ENCODE data around the gene DMBT1. TPM values are rescaled to one million over a fixed set of nuclear protein-coding genes. Genes with fewer than 3 reads are reported as not detected.

DMBT1 gene
- total RNA-seq, 1 donor from 2014 or later: 0.16 TPM

DNA sequence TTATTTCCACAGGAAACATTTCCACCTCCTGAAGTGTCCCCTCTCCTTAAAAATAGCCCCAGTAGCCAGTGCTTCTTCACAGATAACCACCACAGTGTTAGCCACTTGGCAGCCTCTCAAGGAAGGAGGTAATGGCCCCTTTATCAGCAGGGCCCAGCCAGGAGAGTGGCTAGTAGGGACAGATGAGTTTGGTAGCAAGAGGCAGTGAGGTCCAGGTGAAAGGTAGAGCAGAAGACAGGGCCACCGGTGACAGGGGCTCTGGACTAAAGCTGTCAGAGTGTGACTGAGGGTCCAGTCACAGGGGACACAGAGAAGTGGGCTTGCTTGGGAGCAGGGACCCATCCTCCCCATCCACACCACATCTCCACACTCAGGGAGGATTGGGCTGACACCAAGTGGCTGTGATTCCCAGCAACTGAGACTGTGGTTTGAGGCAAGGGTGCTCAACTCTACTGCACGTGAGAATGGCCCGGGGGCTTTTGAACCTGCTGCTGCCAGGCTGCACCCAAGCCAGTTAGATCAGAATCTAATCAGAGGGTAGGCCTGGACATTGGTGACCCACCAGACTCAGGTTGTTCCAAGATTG, 86.9 kb downstream of the DMBT1 start:
- DNase-seq: no peak

DNA sequence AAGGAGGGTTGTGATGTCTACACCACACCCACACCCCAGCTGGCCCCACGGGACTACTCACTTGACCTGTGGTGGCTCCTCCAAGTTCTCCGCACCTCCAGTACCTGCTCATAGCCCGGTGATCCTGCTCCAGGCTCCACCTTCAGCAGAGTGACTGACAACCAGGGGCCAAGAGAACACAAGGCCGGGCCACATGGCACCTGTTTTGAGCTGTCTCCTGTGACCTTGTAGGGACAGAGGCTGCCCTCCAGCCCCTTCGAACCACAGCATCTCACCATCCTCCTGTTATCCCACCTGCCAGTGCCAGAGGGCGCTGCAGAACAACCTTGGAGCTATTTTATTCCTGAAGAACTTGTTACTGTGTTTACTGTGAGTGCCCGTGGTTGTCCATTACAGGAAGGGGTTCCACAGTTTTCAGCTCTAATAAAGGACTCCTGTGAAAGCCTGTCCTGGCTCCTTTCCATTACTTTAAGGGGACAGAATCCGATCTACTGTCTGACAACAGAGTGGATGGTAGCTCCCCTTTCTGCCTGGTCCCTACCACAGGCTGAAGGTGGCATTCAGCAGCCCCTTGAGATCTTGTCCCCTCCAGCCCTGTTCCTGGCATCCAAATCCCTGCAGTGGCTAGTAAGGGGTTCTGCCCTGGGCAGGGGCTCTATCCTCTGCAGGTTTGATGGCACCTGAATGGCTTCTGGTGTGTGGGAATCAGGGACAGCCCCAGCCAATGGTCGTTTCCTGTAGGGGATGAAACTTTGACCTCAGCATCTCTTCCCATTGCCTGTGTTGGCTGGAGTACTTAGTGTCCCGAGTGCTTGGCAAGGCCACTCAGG, 88.3 kb downstream of the DMBT1 start:
- peak; percentile 31 for DNase-seq

DNA sequence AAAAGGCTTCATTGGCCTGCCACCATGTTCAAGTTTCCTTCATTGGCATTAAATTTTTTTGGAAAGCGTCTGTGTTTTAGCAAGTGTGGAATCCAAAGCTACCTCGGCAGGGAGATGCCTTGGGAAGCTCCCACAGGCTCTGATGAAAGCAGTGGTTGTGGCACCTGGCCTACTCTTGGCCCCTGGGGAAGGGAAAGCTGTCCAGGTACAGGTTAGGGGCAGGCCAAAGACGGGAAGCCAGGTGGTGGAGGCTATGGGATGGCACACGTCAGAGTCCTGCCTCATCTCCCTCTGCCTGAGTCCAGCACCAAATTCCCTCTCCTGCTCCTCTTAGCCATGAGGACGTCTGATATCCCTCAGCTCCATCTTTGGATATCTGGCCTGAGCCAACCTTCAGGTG, 89.3 kb downstream of the DMBT1 start:
- DNase-seq: no peak

DNA sequence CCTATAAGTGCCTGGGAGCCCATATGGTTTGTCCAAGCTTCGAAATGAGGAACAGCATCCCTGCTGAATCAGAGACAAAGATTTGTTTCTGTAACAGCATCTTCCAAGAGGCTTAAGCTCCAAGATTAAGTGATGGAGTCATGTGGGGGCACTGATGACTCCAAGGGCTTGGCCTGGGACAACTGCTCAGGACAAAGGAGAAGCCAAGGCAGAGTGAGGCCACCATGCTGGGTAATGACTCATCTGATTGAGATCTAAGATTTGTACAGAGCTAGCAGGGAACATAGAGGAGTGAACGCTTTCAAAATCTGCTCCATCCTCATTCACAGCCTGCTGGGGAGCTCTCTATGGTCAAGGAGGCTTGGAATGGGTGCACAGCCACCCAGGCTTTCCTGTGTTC, 89.8 kb downstream of the DMBT1 start:
- DNase-seq: no peak

DNA sequence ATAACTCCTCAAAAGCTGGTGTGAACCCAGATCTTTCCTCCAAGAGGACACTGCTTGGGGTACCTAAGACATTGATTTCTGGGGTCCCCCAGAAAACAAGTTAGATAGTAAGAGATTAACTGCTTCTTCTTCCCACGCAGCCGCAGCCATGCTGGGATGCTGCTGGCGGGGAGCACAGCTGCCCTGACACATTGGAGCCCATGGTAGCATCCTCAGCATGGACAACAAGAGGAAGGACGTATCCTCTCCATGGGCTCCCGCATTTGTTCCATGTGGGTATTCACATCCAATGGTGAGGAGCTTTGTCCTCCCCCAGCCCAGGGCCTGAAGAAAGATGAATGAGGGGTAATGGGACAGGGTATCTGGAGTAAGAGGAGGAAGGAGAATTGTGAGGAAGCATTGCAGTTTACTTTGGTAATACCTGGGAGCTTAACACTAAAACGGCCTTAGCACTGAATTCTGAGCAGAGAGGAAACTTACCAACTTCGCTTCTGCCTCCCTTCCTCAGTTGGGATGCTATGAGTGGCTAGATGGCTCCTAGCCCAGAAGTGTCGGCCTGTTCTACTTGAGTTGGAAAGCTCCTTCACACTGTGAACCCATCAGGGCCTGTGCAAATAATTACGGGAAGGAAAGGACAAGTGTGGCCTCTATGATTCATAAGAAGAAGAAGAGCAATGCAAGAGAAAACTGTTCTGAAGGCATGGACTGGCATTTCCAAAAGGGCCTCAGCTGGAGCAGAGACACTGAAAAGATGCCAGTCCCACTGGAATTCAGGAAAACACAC, 95.2 kb downstream of the DMBT1 start:
- DNase-seq: no peak

DNA sequence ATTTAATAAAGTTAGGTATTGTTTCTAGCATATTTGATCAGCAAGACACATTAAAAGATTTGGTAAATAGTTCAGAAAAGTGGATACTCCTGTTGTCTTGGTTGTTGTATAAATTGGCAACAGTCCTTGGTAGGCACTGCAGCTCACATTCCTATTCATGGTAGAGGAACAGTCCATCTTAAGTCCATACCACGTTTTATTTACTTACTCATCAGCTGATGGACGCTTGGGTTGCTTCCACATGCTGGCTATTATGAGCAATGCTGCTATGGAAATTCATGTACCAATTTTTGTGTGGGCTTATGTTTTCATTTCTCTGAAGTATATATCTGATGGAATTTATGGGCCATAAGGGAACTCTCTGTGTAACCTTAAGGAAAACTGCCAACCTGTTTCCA, 95.8 kb downstream of the DMBT1 start:
- DNase-seq: no peak

DNA sequence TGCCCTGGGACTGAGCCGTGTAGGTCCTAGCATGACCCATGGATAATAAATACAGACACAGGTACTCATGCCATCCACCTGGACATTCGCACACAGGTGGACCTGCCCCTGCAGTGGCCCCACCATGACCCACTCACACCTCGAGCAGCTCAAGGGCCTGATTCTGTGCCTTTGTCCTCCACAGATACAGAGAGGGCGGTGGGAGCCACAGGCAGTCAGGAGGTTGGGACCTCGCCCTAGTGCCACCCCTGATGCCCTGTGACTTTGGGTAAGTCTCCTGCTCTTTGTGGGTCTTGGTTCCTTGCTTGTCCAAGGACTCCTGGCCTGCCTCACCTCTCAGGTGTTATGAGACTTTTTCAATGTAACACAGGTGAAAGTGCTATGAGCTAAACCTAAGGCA, 96.2 kb downstream of the DMBT1 start:
- no peak for DNase-seq

DNA sequence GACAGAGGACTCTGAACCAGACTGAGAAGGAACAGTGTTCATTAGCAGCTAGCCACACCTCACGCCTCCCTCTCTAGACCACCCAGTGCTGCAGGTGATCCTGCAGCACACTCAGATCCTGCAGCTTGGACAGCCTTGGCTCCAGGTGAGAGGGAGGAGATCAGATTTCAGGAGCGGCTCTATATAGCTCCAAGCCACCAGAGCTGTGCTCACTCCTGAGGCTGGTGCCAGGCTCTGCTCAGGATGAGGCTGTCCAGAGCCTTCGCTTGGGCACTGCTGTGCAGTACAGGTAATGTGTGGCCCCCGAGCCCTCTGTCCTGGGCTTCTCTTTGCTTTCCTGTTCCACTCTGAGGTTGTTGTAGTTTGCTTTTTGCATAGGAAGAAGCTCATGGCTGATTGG, 96.7 kb downstream of the DMBT1 start:
- no peak for DNase-seq

DNA sequence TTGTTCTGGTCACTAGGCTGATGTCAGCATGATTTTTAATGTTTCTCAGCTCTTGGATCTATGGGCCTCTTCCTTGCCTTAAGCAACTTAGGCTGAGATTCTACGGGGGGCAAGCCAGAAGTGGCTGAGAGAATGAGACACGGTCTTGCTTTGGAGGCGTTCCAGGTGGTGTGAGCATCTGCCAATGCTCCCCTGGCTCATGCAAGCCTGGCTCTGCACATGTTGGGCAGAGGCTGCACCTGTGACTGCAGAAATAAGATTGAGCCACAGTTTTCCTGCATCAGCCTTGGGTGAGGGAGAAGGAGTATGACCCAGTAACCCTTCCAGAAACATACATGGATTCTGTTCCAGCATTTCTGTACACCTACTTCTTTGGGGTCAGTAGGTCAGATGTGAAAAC, 97.2 kb downstream of the DMBT1 start:
- DNase-seq: no peak

DNA sequence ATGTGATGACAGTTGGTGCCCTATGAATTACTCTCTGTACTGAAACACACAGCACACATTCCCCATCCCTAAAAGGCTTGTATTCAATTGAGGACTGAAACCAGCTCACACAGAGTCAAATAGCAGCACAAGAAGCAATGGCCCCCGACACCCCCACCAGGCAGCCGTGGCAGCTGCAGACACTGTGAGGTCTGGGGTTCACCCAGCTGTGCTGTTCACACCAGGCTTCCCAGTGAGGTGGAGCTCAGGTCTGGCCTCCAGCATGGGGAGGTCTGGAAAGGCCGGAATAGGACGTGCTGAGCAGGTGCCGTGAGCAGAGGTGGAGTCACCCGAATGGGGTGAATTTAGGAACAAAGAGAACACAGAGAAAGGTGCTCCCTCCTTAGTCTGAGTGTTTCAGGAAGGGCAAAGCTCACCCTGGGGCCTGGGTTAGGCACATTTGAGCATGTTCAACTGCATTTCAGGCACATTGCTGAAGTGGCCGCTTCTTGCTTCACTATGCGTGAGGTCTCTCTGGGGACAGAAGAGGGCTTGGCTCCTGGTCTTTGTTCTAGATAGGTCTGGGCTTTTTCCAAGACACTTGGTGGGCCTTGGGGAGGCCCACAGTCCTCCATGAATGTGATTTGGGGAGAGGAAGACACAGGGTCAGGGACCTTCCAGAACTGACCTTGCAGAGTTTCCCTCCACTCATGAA, 97.9 kb downstream of the DMBT1 start:
- no peak for DNase-seq

DNA sequence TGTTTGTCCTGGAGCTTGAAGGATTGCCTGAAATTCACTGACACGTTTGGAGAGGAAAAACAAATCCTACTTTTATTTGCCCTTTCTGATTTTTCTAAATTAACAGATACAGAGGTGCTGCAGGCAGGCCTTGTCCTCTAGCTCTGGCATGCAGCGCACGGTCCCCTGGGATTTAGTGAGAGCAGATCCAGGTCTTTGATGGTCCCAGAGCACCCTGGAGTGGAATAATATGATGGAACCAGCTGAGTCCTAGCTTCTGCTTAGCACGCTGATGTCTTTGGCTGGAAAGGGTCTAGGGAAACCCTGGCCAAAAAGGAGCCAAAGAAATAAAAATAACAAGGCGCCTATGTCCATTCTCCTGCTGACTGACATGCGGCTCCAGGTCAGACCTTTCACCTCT, 98.6 kb downstream of the DMBT1 start:
- no peak for DNase-seq

DNA sequence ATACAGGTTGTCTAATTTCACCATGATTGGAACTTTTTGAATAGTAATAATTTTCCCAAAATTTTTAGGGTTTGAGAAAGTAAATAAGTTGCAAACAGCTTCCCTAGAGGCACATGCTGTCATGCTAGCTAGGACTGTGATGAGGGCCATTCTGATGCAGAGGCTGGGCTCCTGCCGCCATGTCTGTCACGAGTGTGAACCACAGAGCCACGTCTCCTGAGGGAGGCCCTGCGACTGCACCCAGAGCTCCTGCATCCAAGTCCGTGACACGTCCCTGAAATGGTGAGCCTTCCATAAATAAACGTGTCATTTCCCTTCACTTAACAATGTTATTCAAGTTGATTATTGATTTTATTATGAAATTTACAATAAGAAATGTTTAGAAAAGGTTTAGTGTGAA, 99.1 kb downstream of the DMBT1 start:
- no peak for DNase-seq

DNA sequence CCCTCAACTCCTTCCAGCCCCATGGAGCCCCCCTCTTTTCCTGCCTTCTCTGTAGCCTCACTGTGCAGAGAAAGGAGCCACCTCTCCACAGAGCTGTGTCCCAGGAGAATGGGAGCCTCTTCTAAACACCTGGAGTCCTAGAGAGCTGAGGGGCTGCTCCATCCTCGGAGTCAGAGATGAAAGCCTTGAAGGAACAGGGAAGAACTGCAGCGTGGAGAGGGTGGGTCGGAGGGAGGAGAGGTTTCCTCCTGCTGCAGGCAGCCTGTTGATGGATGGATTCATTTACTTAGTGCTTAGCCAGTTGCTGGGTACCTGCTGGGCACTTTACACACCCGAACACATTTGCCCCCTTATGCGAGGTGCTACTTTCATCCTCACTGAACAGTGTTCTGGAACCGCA, 100.1 kb downstream of the DMBT1 start:
- no peak for DNase-seq

DNA sequence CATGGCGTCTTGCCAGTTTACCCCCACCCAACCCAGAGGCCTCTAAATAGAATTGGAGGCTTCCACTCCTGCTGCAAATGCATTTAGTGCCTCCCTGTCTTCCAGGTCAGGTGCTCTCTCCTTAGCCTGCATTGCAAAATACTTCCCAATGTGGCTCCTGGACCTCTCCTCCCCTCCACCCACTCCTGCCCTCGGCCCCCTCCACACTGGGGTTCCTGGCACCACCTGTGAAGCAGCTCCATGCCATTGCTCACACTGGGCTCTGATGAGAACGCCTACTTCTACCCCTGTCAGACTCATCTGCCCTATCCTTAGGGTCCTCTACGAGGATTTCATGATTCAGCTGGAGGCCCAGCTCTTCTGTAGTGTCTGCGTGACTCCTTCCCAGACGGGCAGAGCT, 101.7 kb downstream of the DMBT1 start:
- no peak for DNase-seq

DNA sequence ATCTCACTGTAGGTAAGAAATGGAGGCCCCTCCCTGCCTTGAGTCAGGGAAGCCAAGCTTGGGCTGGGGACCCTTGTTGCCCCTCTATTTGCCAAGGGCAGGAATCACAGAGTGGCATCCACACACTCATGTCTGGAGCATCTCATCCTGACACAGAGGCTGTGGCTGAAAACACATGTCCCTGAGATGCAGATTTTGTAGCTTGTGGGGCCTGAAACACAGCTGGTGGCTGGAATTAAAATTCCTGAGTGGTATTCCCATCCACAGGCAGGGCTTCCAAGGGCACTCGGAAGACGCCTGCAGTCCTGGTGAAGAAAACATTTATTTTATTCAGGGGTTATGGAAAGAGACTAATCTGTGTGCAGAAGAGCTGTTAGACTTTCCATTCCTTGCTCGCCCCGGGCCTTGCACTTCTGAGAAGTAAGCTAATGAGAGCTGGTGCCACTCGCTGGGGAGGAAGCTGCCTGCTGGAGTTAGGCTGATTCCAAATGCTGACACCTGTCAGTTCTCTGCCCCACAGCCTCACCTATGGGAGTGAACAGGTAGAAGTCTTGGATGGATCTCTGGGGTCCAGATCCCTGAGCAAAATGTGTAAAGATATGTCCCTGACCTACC, 103.1 kb downstream of the DMBT1 start:
- no peak for DNase-seq

DNA sequence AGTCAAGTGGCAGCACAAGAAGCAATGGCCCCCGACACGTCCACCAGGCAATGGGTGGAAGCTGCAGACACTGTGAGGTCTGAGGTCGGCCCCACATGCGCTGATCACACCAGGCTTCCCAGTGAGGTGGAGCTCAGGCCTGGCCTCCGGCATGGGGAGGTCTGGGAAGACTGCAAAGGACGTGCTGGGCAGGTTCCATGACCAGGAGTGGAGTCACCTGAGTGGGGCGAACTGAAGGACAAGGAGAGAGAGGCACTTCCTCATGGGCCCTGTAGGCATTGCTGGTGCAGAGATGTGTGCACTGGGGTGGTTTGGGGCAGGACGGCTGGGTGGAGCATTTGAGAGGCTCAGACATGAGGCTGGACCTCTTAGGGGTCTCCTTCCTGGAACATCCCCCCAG, 103.9 kb downstream of the DMBT1 start:
- DNase-seq: no peak

DNA sequence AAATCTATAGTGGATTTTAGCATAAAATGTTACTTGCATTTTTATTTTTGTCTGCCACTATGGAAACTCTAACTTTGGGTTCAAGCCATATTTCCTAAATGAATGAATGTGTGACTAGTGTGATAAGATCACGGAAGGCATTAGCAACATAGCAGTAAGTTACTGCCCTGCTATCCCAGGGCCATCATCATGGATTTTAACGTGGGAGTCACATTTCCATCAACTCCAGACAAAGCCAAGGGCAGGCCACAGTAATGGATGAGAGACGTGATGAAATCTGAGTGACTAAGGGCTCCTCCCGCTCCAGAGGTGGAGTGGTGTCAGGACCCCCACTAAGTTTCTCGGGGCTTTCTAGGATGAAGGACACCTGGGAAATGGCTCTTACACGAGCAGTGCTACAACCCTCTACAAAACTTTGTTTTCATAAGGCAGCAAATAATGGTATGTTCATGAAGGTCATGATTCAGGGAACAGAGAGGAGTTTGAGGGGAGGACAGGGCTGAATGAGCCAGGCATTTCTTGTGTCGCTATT, 104.8 kb downstream of the DMBT1 start:
- DNase-seq: no peak

DNA sequence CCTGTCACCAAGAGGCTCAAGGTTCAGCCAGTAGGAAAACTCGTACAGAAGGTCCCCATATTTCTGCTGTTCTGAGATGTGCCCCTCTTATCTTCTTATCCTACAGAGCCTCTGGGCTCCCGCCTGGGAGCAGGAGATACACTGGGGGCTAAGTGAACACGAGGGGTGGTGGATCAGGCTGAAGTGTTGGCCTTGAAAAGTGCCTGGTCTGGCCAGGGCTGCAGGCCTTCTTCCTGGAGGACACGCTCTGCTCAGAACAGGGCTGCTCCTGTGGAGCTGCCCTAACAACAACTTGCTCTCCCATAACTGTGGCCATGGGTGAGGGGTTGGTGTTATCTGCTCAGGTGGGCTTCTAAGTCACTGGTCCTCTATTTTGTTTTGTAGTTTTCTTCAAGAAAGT, 105.4 kb downstream of the DMBT1 start:
- no peak for DNase-seq

DNA sequence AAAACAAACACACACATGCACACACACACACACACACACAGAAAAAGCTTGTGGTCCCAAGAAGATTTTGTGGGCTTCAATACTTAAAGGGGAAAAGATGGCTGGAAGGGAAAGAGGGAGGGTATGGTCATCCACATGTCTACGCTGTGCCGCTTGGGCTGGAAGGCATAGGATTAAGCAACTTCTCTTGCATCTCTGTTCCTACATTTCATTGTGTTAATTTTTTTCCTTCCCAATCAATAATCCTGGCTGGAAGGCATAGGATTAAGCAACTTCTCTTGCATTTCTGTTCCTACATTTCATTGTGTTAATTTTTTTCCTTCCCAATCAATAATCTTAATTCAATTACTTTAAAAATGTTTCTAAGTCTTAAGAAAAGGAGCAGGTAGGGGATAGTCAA, 108.5 kb downstream of the DMBT1 start:
- DNase-seq: no peak

DNA sequence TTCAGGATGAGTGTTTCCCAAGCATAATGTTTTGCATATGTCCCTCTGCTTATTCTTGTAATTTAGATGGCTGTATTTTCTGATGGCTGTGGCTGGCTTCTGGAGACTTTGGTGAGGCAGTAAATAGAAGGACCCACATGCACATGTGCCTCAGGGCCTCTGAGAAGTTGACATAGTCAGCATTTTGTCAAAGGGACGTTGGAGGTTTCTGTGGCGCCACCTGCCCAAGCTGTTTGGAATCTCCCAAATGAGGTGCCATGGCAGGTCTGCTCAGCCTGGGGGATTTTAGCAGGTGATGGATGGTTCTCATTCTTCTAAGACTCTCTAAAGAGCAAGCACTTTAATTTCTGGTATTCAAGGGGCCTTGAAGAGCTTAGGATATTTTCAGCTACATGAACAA, 109.3 kb downstream of the DMBT1 start:
- no peak for DNase-seq

DNA sequence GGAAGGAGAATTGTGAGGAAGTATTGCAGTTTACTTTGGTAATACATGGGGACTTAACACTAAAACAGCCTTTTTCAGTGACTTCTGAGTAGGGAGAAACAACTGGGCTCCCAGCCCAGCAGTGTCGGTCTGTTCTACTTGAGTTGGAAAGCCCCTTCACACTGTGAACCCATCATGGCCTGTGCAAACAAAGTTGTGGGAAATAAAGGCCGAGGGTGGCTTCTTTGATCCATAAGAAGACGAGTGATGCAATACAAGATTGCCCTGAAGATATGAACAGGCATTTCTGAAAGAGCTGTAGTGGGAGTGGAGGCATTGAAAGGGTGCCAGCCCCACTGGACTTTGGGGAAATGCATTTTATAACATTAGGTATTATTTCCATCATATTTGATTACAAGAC, 110.8 kb downstream of the DMBT1 start:
- DNase-seq: no peak

DNA sequence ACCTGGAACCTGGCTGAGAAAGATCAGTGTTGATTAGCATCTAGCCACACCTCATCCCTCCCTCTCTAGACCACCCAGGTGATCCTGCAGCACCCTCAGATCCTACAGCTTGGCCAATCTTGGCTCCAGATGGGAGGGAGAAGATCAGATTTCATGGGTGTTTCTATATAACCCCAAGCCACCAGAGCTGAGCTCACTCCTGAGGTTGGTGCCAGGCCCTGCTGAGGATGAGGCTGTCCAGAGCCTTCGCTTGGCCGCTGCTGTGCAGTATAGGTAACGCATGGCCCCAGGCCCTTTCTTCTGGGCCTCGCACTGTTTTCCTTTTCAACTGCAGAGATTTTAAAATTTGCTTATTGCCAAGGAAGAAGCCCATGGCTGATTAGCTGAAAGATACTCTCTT, 112.1 kb downstream of the DMBT1 start:
- DNase-seq: no peak

Data from occipital lobe (tissue), 2 donors.